Astrocyte of the spinal cord (primary cell): Measurements from ENCODE around the gene RHCG.

Source experiments
- DNase-seq: peaks from one replicate; pipeline ENCODE4 v3.0.0; 2011; ENCODE audit warnings: low read depth, low spot score
- H3K4me3 ChIP-seq: 2 replicates; pipeline ENCODE4 v1.5.1; 2011; ENCODE audit warnings: low read depth, mild to moderate bottlenecking, low read length, moderate library complexity
- CTCF ChIP-seq: IDR thresholded peaks from 2 replicates; pipeline ENCODE4 v1.5.1; 2012; ENCODE audit warnings: low read depth, mild to moderate bottlenecking, low read length, inconsistent platforms
- in situ Hi-C: cut with HindIII; loops from 2 replicates; pipeline ENCODE4 v1.10.0; 2017; ENCODE audit warnings: low sequenced_read_pairs

The RHCG gene

GRCh38 chr15:89428246-89428645 lies 68.1 kb downstream of the RHCG start:
- no peak overlapping the region for H3K4me3 ChIP-seq
- no peak for DNase-seq
- in situ Hi-C loops, result no loop called here
- no peak for TF ChIP-seq CTCF

- in situ Hi-C loops, result no loop called here
- TF ChIP-seq CTCF, result no peak
These were observed 69.9 kb downstream of the RHCG start for GRCh38 chr15:89426500-89426899.

GRCh38 chr15:89423981-89424380 lies 72.4 kb downstream of the RHCG start:
- DNase-seq, result no peak
- in situ Hi-C loops, result no loop called here
- no peak for TF ChIP-seq CTCF

More at GRCh38 chr15:89426500-89426899, 69.9 kb downstream of the RHCG start:
- H3K4me3 ChIP-seq, result no peak overlapping the region
- no peak for DNase-seq

More at GRCh38 chr15:89423981-89424380, 72.4 kb downstream of the RHCG start:
- H3K4me3 ChIP-seq, result no peak overlapping the region
